H1 (cell line): ENCODE data around the gene NCF4.

ENCODE experiments used
- PHF8 ChIP-seq: fragments of 200-600 bp; sonication (generic); conservative IDR thresholded peaks from 2 replicates; pipeline ENCODE4 v1.7.1; 2012; ENCODE audit warnings: low read depth, mild to moderate bottlenecking, inconsistent platforms, low read length, moderate library complexity
- POLR2AphosphoS5 ChIP-seq: IDR thresholded peaks from 2 replicates; pipeline ENCODE4 v1.6.1; 2011; ENCODE audit warnings: low read depth, low read length
- ZNF274 ChIP-seq: IDR thresholded peaks from 2 replicates; pipeline ENCODE4 v1.7.0; 2012; ENCODE audit warnings: low read length, borderline replicate concordance; ENCODE audit errors: extremely low read depth
- TF ChIP-seq, protein P1 (sequence below), 3 experiments: IDR thresholded peaks; 1 replicate in 2 of 3; 2 replicates in 1 of 3; pipeline versions ENCODE4 v1.5.1 to v1.6.1; 2011; ENCODE audit warnings: low read length in 3 of 3, mild to moderate bottlenecking in 3 of 3, inconsistent platforms in 2 of 3, low read depth in 1 of 3, moderate library complexity in 1 of 3; ENCODE audit not compliant: insufficient read depth in 1 of 3; ENCODE audit errors: control extremely low read depth in 1 of 3

DNA sequence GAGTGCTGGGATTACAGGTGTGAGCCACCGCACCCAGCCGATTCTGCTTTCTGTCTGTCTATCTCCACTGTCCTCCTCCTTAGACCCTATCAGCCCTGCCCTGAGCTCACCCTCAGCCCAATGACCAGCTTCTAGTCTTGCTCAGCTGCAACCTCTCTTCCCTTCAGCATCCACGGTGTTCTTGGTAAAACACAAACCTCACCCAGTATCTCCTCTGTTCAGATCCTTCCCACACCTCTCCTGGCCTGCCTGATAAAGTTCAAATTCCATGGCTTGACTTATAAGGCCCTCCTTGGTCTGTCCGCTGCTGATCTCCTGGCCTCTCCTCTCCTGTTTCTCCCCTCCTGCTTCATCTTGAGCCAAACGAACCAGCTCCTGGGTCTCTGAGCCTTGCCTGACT is 14.5 kb upstream of the NCF4 start:
- TF ChIP-seq ZNF274, result no peak
- TF ChIP-seq, protein P1, sequence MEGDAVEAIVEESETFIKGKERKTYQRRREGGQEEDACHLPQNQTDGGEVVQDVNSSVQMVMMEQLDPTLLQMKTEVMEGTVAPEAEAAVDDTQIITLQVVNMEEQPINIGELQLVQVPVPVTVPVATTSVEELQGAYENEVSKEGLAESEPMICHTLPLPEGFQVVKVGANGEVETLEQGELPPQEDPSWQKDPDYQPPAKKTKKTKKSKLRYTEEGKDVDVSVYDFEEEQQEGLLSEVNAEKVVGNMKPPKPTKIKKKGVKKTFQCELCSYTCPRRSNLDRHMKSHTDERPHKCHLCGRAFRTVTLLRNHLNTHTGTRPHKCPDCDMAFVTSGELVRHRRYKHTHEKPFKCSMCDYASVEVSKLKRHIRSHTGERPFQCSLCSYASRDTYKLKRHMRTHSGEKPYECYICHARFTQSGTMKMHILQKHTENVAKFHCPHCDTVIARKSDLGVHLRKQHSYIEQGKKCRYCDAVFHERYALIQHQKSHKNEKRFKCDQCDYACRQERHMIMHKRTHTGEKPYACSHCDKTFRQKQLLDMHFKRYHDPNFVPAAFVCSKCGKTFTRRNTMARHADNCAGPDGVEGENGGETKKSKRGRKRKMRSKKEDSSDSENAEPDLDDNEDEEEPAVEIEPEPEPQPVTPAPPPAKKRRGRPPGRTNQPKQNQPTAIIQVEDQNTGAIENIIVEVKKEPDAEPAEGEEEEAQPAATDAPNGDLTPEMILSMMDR (IDR thresholded peaks at IDR 0.05; ENCODE audit: control extremely low read depth in 1 of 3, insufficient read depth in 1 of 3, low read depth in 1 of 3, low read length in 3 of 3), result no peak
- no peak for TF ChIP-seq POLR2AphosphoS5
- no peak for TF ChIP-seq PHF8
